GM20431 (cell line): ENCODE data around the gene TCF4.

Source experiments
- in situ Hi-C: fragments of 300-500 bp; cut with MseI, MboI; formaldehyde crosslinking; loops from one replicate; pipeline ENCODE4 v1.15.0; 2020; ENCODE audit warnings: low sequenced_read_pairs; ENCODE audit not compliant: unreplicated experiment

Gene TCF4

GRCh38 chr18:55587418-55588110, 428 bp downstream of the TCF4 start:
- in situ Hi-C loops: no loop called here

GRCh38 chr18:55585920-55586561, 2.0 kb downstream of the TCF4 start:
- in situ Hi-C loops: no loop called here

- in situ Hi-C loops: no loop called here
Observed at GRCh38 chr18:55585065-55585919, 2.7 kb downstream of the TCF4 start.

GRCh38 chr18:55584201-55584600, 3.8 kb downstream of the TCF4 start:
- in situ Hi-C loops: no loop called here

- in situ Hi-C loops: no loop called here
Observed at GRCh38 chr18:55582325-55582724, 5.7 kb downstream of the TCF4 start.

- in situ Hi-C loops: no loop called here
Observed at GRCh38 chr18:55579501-55580270, 8.3 kb downstream of the TCF4 start.

GRCh38 chr18:55577812-55578539, 10.0 kb downstream of the TCF4 start:
- in situ Hi-C loops: no loop called here

GRCh38 chr18:55576001-55576400, 12.0 kb downstream of the TCF4 start:
- in situ Hi-C loops: no loop called here

- in situ Hi-C loops: no loop called here
Observed at GRCh38 chr18:55575066-55575465, 12.9 kb downstream of the TCF4 start.

GRCh38 chr18:55573386-55573785, 14.6 kb downstream of the TCF4 start:
- in situ Hi-C loops: no loop called here

GRCh38 chr18:55570966-55571365, 17.0 kb downstream of the TCF4 start:
- in situ Hi-C loops: no loop called here

- in situ Hi-C loops: no loop called here
Observed at GRCh38 chr18:55566456-55566935, 21.5 kb downstream of the TCF4 start.

GRCh38 chr18:55559739-55560138, 28.3 kb downstream of the TCF4 start:
- in situ Hi-C loops: no loop called here

- in situ Hi-C loops: no loop called here
Observed at GRCh38 chr18:55557211-55557610, 30.8 kb downstream of the TCF4 start.

GRCh38 chr18:55555395-55556027, 32.5 kb downstream of the TCF4 start:
- in situ Hi-C loops: no loop called here

GRCh38 chr18:55552526-55553189, 35.3 kb downstream of the TCF4 start:
- in situ Hi-C loops: no loop called here

- in situ Hi-C loops: no loop called here
Observed at GRCh38 chr18:55551227-55551626, 36.8 kb downstream of the TCF4 start.

GRCh38 chr18:55550471-55550870, 37.5 kb downstream of the TCF4 start:
- in situ Hi-C loops: no loop called here
